ENCODE measurements around the gene KNCN.

The KNCN gene

GRCh38 chr1:46520063-46520911 is 31.2 kb downstream of the KNCN start:
- Histone ChIP-seq H3K9ac (ENCODE audit: low read depth, low read length) (no peak overlapping the region), H3K27me3 (ENCODE audit: insufficient read depth, low read length) (peaks cover 86% of the 10 kb centered on the region), H3K4me1 (ENCODE audit: insufficient read depth, low read length) (peaks cover 31% of the 10 kb centered on the region), H3K36me3 (ENCODE audit: insufficient read depth, low read depth, low read length) (no peaks in the 10 kb centered on the region), H3K27ac (ENCODE audit: low read length) (no peak overlapping the region), H3K9me3 (ENCODE audit: insufficient read depth, low read depth, low read length) (no peaks in the 10 kb centered on the region), H3K4me3 (ENCODE audit: low read length) (no peak overlapping the region)

- Histone ChIP-seq H3K9me3 (ENCODE audit: insufficient read depth, low read depth, low read length) (no peaks in the 10 kb centered on the region), H3K27me3 (ENCODE audit: insufficient read depth, low read length) (peaks cover 86% of the 10 kb centered on the region), H3K27ac (ENCODE audit: low read length) (no peak overlapping the region), H3K4me1 (ENCODE audit: insufficient read depth, low read length) (peaks cover 27% of the 10 kb centered on the region), H3K4me3 (ENCODE audit: low read length) (no peak overlapping the region), H3K36me3 (ENCODE audit: insufficient read depth, low read depth, low read length) (no peaks in the 10 kb centered on the region), H3K9ac (ENCODE audit: low read depth, low read length) (no peak overlapping the region)
Measured at GRCh38 chr1:46519209-46519608, 32.2 kb downstream of the KNCN start.

GRCh38 chr1:46517932-46518498 is 33.4 kb downstream of the KNCN start:
- no peaks in the 10 kb centered on the region for H3K36me3 ChIP-seq (ENCODE audit: insufficient read depth, low read depth, low read length)
- no peaks in the 10 kb centered on the region for H3K9me3 ChIP-seq (ENCODE audit: insufficient read depth, low read depth, low read length)
- no peak overlapping the region for H3K4me3 ChIP-seq (ENCODE audit: low read length)
- H3K27me3 ChIP-seq (ENCODE audit: insufficient read depth, low read length) = peaks cover 83% of the 10 kb centered on the region
- H3K4me1 ChIP-seq (ENCODE audit: insufficient read depth, low read length) = peaks cover 25% of the 10 kb centered on the region
- no peak overlapping the region for H3K9ac ChIP-seq (ENCODE audit: low read depth, low read length)
- no peak overlapping the region for H3K27ac ChIP-seq (ENCODE audit: low read length)

DNA sequence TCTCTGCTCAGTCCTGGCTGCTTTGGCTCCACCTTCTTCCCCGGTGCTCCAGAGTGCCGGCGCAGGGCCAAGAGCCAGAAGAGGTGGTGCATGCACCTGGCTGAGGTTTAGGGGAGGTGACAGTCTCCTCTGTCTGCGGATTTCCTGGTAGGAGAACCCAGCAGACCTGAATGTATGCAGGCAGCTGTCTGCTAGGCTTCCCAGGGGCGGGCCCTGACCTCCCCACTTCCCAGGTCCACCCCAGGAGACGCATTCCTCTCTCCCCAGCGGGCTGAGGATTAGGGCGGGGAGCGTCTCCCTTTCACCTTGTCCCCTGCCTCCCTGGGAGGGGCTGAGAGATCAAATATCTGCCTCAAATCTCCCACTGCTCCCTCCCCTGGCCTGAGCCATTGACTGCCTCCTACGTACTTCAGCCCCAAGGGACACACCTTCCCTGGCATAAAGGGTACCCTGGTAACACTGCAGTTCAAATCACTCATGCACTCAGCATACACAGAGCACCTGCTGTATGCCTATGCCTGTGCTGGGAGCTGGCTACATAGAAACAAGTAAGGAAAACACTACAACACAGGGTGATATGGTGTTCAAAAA is 34.3 kb downstream of the KNCN start:
- Histone ChIP-seq H3K27me3 (ENCODE audit: insufficient read depth, low read length) (peaks cover 77% of the 10 kb centered on the region), H3K4me3 (ENCODE audit: low read length) (peak overlapping the region; percentile 47; the same call in 1 of the 2 replicates), H3K36me3 (ENCODE audit: insufficient read depth, low read depth, low read length) (no peaks in the 10 kb centered on the region), H3K9me3 (ENCODE audit: insufficient read depth, low read depth, low read length) (no peaks in the 10 kb centered on the region), H3K9ac (ENCODE audit: low read depth, low read length) (no peak overlapping the region), H3K27ac (ENCODE audit: low read length) (no peak overlapping the region), H3K4me1 (ENCODE audit: insufficient read depth, low read length) (peaks cover 20% of the 10 kb centered on the region)

GRCh38 chr1:46516200-46516950 is 35.1 kb downstream of the KNCN start:
- H3K27me3 ChIP-seq (ENCODE audit: insufficient read depth, low read length) = peaks cover 75% of the 10 kb centered on the region
- H3K4me3 ChIP-seq (ENCODE audit: low read length) = peak overlapping the region; percentile 47; the same call in 1 of the 2 replicates
- H3K27ac ChIP-seq (ENCODE audit: low read length) = no peak overlapping the region
- H3K9ac ChIP-seq (ENCODE audit: low read depth, low read length) = no peak overlapping the region
- H3K36me3 ChIP-seq (ENCODE audit: insufficient read depth, low read depth, low read length) = no peaks in the 10 kb centered on the region
- H3K4me1 ChIP-seq (ENCODE audit: insufficient read depth, low read length) = peaks cover 20% of the 10 kb centered on the region
- H3K9me3 ChIP-seq (ENCODE audit: insufficient read depth, low read depth, low read length) = no peaks in the 10 kb centered on the region

- Histone ChIP-seq H3K27me3 (ENCODE audit: insufficient read depth, low read length) (peaks cover 73% of the 10 kb centered on the region), H3K9ac (ENCODE audit: low read depth, low read length) (no peak overlapping the region), H3K4me3 (ENCODE audit: low read length) (no peak overlapping the region), H3K9me3 (ENCODE audit: insufficient read depth, low read depth, low read length) (no peaks in the 10 kb centered on the region), H3K27ac (ENCODE audit: low read length) (no peak overlapping the region), H3K36me3 (ENCODE audit: insufficient read depth, low read depth, low read length) (no peaks in the 10 kb centered on the region), H3K4me1 (ENCODE audit: insufficient read depth, low read length) (peaks cover 18% of the 10 kb centered on the region)
Measured at GRCh38 chr1:46515576-46515975, 35.9 kb downstream of the KNCN start.

GRCh38 chr1:46513536-46513935 is 37.9 kb downstream of the KNCN start:
- Histone ChIP-seq H3K27me3 (ENCODE audit: insufficient read depth, low read length) (peaks cover 69% of the 10 kb centered on the region), H3K4me1 (ENCODE audit: insufficient read depth, low read length) (peaks cover 10% of the 10 kb centered on the region), H3K9me3 (ENCODE audit: insufficient read depth, low read depth, low read length) (no peaks in the 10 kb centered on the region), H3K36me3 (ENCODE audit: insufficient read depth, low read depth, low read length) (no peaks in the 10 kb centered on the region), H3K9ac (ENCODE audit: low read depth, low read length) (no peak overlapping the region), H3K4me3 (ENCODE audit: low read length) (no peak overlapping the region), H3K27ac (ENCODE audit: low read length) (no peak overlapping the region)

- Histone ChIP-seq H3K4me1 (ENCODE audit: insufficient read depth, low read length) (peaks cover 10% of the 10 kb centered on the region), H3K4me3 (ENCODE audit: low read length) (no peak overlapping the region), H3K36me3 (ENCODE audit: insufficient read depth, low read depth, low read length) (no peaks in the 10 kb centered on the region), H3K9ac (ENCODE audit: low read depth, low read length) (no peak overlapping the region), H3K27me3 (ENCODE audit: insufficient read depth, low read length) (peaks cover 61% of the 10 kb centered on the region), H3K27ac (ENCODE audit: low read length) (no peak overlapping the region), H3K9me3 (ENCODE audit: insufficient read depth, low read depth, low read length) (no peaks in the 10 kb centered on the region)
Measured at GRCh38 chr1:46512792-46513190, 38.7 kb downstream of the KNCN start.

DNA sequence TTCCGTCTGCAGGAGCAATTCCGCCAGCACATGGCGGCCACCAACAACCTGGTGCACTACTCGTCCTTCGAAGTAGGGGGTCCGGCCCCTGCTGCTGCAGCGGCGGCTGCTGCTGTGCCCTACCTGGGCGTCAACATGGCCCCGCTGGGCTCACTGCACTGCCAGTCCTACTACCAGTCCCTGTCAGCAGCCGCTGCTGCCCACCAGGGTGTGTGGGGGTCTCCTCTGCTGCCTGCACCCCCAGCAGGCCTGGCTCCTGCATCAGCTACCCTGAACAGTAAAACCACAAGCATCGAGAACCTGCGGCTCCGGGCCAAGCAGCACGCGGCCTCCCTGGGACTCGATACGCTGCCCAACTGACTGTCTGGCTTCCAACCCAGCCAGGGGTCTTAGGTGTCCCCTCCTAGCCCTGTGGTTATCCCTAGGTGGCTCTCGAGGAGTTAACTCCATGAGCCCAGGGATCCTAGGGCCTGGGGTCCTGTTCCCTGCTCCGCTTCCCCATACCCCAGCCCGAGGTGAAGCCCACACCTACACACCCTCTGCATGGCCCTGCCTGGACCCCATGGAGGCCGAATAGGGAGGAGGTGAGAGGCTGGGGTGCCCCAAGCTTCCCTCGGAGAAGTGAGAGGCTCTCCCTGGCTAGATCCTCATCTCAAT is 39.2 kb downstream of the KNCN start:
- Histone ChIP-seq H3K27ac (ENCODE audit: low read length) (no peak overlapping the region), H3K9ac (ENCODE audit: low read depth, low read length) (no peak overlapping the region), H3K9me3 (ENCODE audit: insufficient read depth, low read depth, low read length) (no peaks in the 10 kb centered on the region), H3K4me1 (ENCODE audit: insufficient read depth, low read length) (peaks cover 9% of the 10 kb centered on the region), H3K27me3 (ENCODE audit: insufficient read depth, low read length) (peaks cover 56% of the 10 kb centered on the region), H3K4me3 (ENCODE audit: low read length) (no peak overlapping the region), H3K36me3 (ENCODE audit: insufficient read depth, low read depth, low read length) (no peaks in the 10 kb centered on the region)

DNA sequence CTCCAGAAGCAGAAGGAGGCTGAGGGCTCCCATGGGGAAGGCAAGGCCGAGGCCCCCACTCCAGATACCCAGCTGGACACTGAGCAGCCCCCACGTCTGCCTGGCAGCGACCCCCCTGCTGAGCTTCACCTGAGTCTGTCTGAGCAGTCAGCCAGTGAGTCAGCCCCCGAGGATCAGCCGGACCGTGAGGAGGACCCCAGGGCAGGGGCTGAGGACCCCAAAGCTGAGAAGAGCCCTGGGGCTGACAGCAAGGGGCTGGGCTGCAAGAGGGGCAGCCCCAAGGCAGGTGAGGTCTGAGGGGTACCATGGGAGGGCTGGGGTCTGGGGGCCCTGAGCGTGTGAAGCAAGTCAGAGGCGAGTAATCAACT is 40.5 kb downstream of the KNCN start:
- no peaks in the 10 kb centered on the region; the same call in 1 of the 2 replicates for H3K4me1 ChIP-seq (ENCODE audit: insufficient read depth, low read length)
- no peaks in the 10 kb centered on the region for H3K36me3 ChIP-seq (ENCODE audit: insufficient read depth, low read depth, low read length)
- peaks cover 44% of the 10 kb centered on the region for H3K27me3 ChIP-seq (ENCODE audit: insufficient read depth, low read length)
- no peak overlapping the region for H3K27ac ChIP-seq (ENCODE audit: low read length)
- no peak overlapping the region for H3K9ac ChIP-seq (ENCODE audit: low read depth, low read length)
- H3K9me3 ChIP-seq (ENCODE audit: insufficient read depth, low read depth, low read length) = no peaks in the 10 kb centered on the region
- H3K4me3 ChIP-seq (ENCODE audit: low read length) = no peak overlapping the region

- H3K4me1 ChIP-seq (ENCODE audit: insufficient read depth, low read length) = no peaks in the 10 kb centered on the region; the same call in 1 of the 2 replicates
- H3K9ac ChIP-seq (ENCODE audit: low read depth, low read length) = no peak overlapping the region
- no peak overlapping the region for H3K4me3 ChIP-seq (ENCODE audit: low read length)
- H3K9me3 ChIP-seq (ENCODE audit: insufficient read depth, low read depth, low read length) = no peaks in the 10 kb centered on the region
- H3K36me3 ChIP-seq (ENCODE audit: insufficient read depth, low read depth, low read length) = no peaks in the 10 kb centered on the region
- peaks cover 38% of the 10 kb centered on the region for H3K27me3 ChIP-seq (ENCODE audit: insufficient read depth, low read length)
- no peak overlapping the region for H3K27ac ChIP-seq (ENCODE audit: low read length)
Measured at GRCh38 chr1:46510341-46510997, 41.0 kb downstream of the KNCN start.
